Measurements from ENCODE around the gene RHAG. TPM values are rescaled to one million over a fixed set of nuclear protein-coding genes. Genes with fewer than 3 reads are reported as not detected.

RHAG gene
- total RNA-seq, 1 donor from 2014 or later = not detected

- H3K4me1 Mint-ChIP-seq (ENCODE audit: unreplicated experiment) = peaks cover 5% of the 10 kb centered on the region
- no peaks in the 10 kb centered on the region for H3K9me3 Mint-ChIP-seq (ENCODE audit: unreplicated experiment)
- TF ChIP-seq CTCF (IDR thresholded peaks at IDR 0.05) = no peak
- no peaks in the 10 kb centered on the region for H3K36me3 Mint-ChIP-seq (ENCODE audit: unreplicated experiment)
- H3K27me3 Mint-ChIP-seq (ENCODE audit: unreplicated experiment) = peaks cover 22% of the 10 kb centered on the region
- no peak overlapping the region for H3K4me3 Mint-ChIP-seq (ENCODE audit: unreplicated experiment)
- no peak overlapping the region for H3K27ac Mint-ChIP-seq (ENCODE audit: unreplicated experiment)
- no peak for DNase-seq (ENCODE audit: extremely low spot score, unreplicated experiment)
Observed at GRCh38 chr6:49556429-49556837, 80.2 kb downstream of the RHAG start.

- Mint-ChIP-seq H3K27me3 (ENCODE audit: unreplicated experiment) (peaks cover 27% of the 10 kb centered on the region), H3K9me3 (ENCODE audit: unreplicated experiment) (no peaks in the 10 kb centered on the region), H3K4me1 (ENCODE audit: unreplicated experiment) (peaks cover 10% of the 10 kb centered on the region), H3K4me3 (ENCODE audit: unreplicated experiment) (no peak overlapping the region), H3K27ac (ENCODE audit: unreplicated experiment) (no peak overlapping the region), H3K36me3 (ENCODE audit: unreplicated experiment) (no peaks in the 10 kb centered on the region)
- no peak for TF ChIP-seq CTCF (IDR thresholded peaks at IDR 0.05)
- no peak for DNase-seq (ENCODE audit: extremely low spot score, unreplicated experiment)
Observed at GRCh38 chr6:49555951-49556350, 80.7 kb downstream of the RHAG start.

Other genes with a start within 250 kb of the RHAG start
- 23.5 and 23.7 TPM in 2 replicates for gene MMUT, start 173.6 kb downstream of the RHAG start, total RNA-seq
- gene CENPQ, start 173.5 kb downstream of the RHAG start, total RNA-seq = 3.9 and 4.6 TPM in 2 replicates
- not detected in 2 replicates for gene GLYATL3, start 136.9 kb downstream of the RHAG start, total RNA-seq
- not detected in 2 replicates for gene C6orf141, start 86.2 kb downstream of the RHAG start, total RNA-seq
- gene CRISP2, start 76.7 kb upstream of the RHAG start, total RNA-seq = not detected in 2 replicates
- gene CRISP3, start 107.5 kb upstream of the RHAG start, total RNA-seq = not detected in 2 replicates
- gene PGK2, start 150.4 kb upstream of the RHAG start, total RNA-seq = not detected in 2 replicates
- gene CRISP1, start 229.7 kb upstream of the RHAG start, total RNA-seq = not detected in 2 replicates